ENCODE results near the gene ZNF438. TPM values are rescaled to one million over a fixed set of nuclear protein-coding genes. Genes with fewer than 3 reads are reported as not detected.

The ZNF438 gene
- total RNA-seq, 1 experiment from 2014 or later: 4.3 TPM

- CTCF ChIA-PET: interaction anchor here (0.7 kb wide), 1 partner anchor 118 kb away, joined by 3 read pairs; no protein-coding TSS in a partner anchor
- H3K27me3 Mint-ChIP-seq (ENCODE audit: unreplicated experiment): no peaks in the 10 kb centered on the region
- no TSS peak for BruUV-seq (replicated peaks)
- DNase-seq: no peak
- peaks cover 9% of the 10 kb centered on the region for H3K36me3 Mint-ChIP-seq (ENCODE audit: insufficient read depth, unreplicated experiment)
- intact Hi-C loops (cut with micrococcal nuclease; ENCODE audit: unreplicated experiment): no loop called here
- no peak for TF ChIP-seq CTCF (IDR thresholded peaks at IDR 0.05; ENCODE audit: unreplicated experiment)
- H3K27ac Mint-ChIP-seq (ENCODE audit: unreplicated experiment): no peak overlapping the region
- peaks cover 33% of the 10 kb centered on the region for H3K4me1 Mint-ChIP-seq (ENCODE audit: low read depth, unreplicated experiment)
- H3K9me3 Mint-ChIP-seq (ENCODE audit: low read depth, unreplicated experiment): peaks cover 4% of the 10 kb centered on the region
- H3K4me3 Mint-ChIP-seq (ENCODE audit: low read depth, unreplicated experiment): no peak overlapping the region
Measured at GRCh38 chr10:30995081-30995770, 36.4 kb downstream of the ZNF438 start.

- no TSS peak for BruUV-seq (replicated peaks)
- Mint-ChIP-seq H3K4me3 (ENCODE audit: low read depth, unreplicated experiment) (no peak overlapping the region), H3K27ac (ENCODE audit: unreplicated experiment) (no peak overlapping the region), H3K4me1 (ENCODE audit: low read depth, unreplicated experiment) (peaks cover 19% of the 10 kb centered on the region), H3K9me3 (ENCODE audit: low read depth, unreplicated experiment) (peaks cover 4% of the 10 kb centered on the region), H3K27me3 (ENCODE audit: unreplicated experiment) (no peaks in the 10 kb centered on the region), H3K36me3 (ENCODE audit: insufficient read depth, unreplicated experiment) (peaks cover 4% of the 10 kb centered on the region)
- intact Hi-C loops (cut with micrococcal nuclease; ENCODE audit: unreplicated experiment): no loop called here
- TF ChIP-seq CTCF (IDR thresholded peaks at IDR 0.05; ENCODE audit: unreplicated experiment): no peak
- DNase-seq: no peak
- CTCF ChIA-PET: no interaction called here
Measured at GRCh38 chr10:30993155-30993554, 38.5 kb downstream of the ZNF438 start.

GRCh38 chr10:30992681-30993080 is 39.0 kb downstream of the ZNF438 start:
- Mint-ChIP-seq H3K9me3 (ENCODE audit: low read depth, unreplicated experiment) (peaks cover 4% of the 10 kb centered on the region), H3K36me3 (ENCODE audit: insufficient read depth, unreplicated experiment) (peaks cover 4% of the 10 kb centered on the region), H3K27me3 (ENCODE audit: unreplicated experiment) (no peaks in the 10 kb centered on the region), H3K27ac (ENCODE audit: unreplicated experiment) (no peak overlapping the region), H3K4me1 (ENCODE audit: low read depth, unreplicated experiment) (peaks cover 19% of the 10 kb centered on the region), H3K4me3 (ENCODE audit: low read depth, unreplicated experiment) (no peak overlapping the region)
- BruUV-seq (replicated peaks): no TSS peak
- intact Hi-C loops (cut with micrococcal nuclease; ENCODE audit: unreplicated experiment): no loop called here
- TF ChIP-seq CTCF (IDR thresholded peaks at IDR 0.05; ENCODE audit: unreplicated experiment): no peak
- DNase-seq: no peak
- CTCF ChIA-PET: no interaction called here

GRCh38 chr10:30991647-30992011 is 40.0 kb downstream of the ZNF438 start:
- Mint-ChIP-seq H3K27me3 (ENCODE audit: unreplicated experiment) (no peaks in the 10 kb centered on the region), H3K4me1 (ENCODE audit: low read depth, unreplicated experiment) (peaks cover 12% of the 10 kb centered on the region), H3K27ac (ENCODE audit: unreplicated experiment) (no peak overlapping the region), H3K4me3 (ENCODE audit: low read depth, unreplicated experiment) (no peak overlapping the region), H3K9me3 (ENCODE audit: low read depth, unreplicated experiment) (peaks cover 4% of the 10 kb centered on the region), H3K36me3 (ENCODE audit: insufficient read depth, unreplicated experiment) (peaks cover 4% of the 10 kb centered on the region)
- no peak for TF ChIP-seq CTCF (IDR thresholded peaks at IDR 0.05; ENCODE audit: unreplicated experiment)
- no peak for DNase-seq
- intact Hi-C loops (cut with micrococcal nuclease; ENCODE audit: unreplicated experiment): no loop called here
- BruUV-seq (replicated peaks): no TSS peak
- CTCF ChIA-PET: no interaction called here
